HUES48 (cell line): ENCODE data around the gene ATG9A.
"Not testable (repeated sequence)": the region's sequence is repeated elsewhere in the genome, so short reads cannot be mapped to it uniquely, and the experiment has no call there.

Experiments used
- H3K27ac ChIP-seq: one replicate; pipeline ENCODE4 v1.7.0; 2013; ENCODE audit warnings: low read depth, low read length, inconsistent platforms
- H3K27me3 ChIP-seq: 2 replicates; pipeline ENCODE4 v1.6.1; 2013; ENCODE audit warnings: mild to moderate bottlenecking, low read length; ENCODE audit not compliant: control insufficient read depth, insufficient read depth
- H3K36me3 ChIP-seq: 2 replicates; pipeline ENCODE4 v1.6.1; 2013; ENCODE audit warnings: low read length; ENCODE audit not compliant: control insufficient read depth, insufficient read depth
- H3K4me1 ChIP-seq: 2 replicates; pipeline ENCODE4 v1.6.1; 2013; ENCODE audit warnings: mild to moderate bottlenecking, low read length; ENCODE audit not compliant: control insufficient read depth, insufficient read depth
- H3K4me3 ChIP-seq: 2 replicates; pipeline ENCODE4 v1.5.1; 2013; ENCODE audit warnings: mild to moderate bottlenecking, low read depth, low read length
- H3K9ac ChIP-seq: 2 replicates; pipeline ENCODE4 v1.6.1; 2013; ENCODE audit warnings: mild to moderate bottlenecking, low read depth, low read length, moderate library complexity
- H3K9me3 ChIP-seq: 2 replicates; pipeline ENCODE4 v1.6.1; 2013; ENCODE audit warnings: low read length; ENCODE audit not compliant: control insufficient read depth, insufficient read depth

ATG9A gene

GRCh38 chr2:219209236-219210195, 19.9 kb downstream of the ATG9A start:
- Histone ChIP-seq H3K4me1 (0 out of 2 replicates have a peak, but pooled peaks cover 5% of the 10 kb centered on the region), H3K9ac (no peak overlapping the region), H3K4me3 (no peak overlapping the region), H3K9me3 (no peaks in the 10 kb centered on the region), H3K27me3 (no peaks in the 10 kb centered on the region), H3K36me3 (peaks cover 60% of the 10 kb centered on the region), H3K27ac (no peak overlapping the region)

- Histone ChIP-seq H3K27me3 (no peaks in the 10 kb centered on the region), H3K27ac (no peak overlapping the region), H3K9me3 (no peaks in the 10 kb centered on the region), H3K9ac (no peak overlapping the region), H3K4me3 (no peak overlapping the region), H3K4me1 (0 out of 2 replicates have a peak, but pooled peaks cover 5% of the 10 kb centered on the region), H3K36me3 (peaks cover 47% of the 10 kb centered on the region)
Observed at GRCh38 chr2:219207884-219208740, 21.3 kb downstream of the ATG9A start.

- Histone ChIP-seq H3K9me3 (no peaks in the 10 kb centered on the region), H3K9ac (no peak overlapping the region), H3K36me3 (peaks cover 40% of the 10 kb centered on the region), H3K27ac (peak overlapping the region; percentile 91), H3K27me3 (no peaks in the 10 kb centered on the region), H3K4me3 (peak overlapping the region; percentile 72), H3K4me1 (0 out of 2 replicates have a peak, but pooled peaks cover 5% of the 10 kb centered on the region)
Observed at GRCh38 chr2:219207134-219207883, 22.1 kb downstream of the ATG9A start.

- peak within 1 kb of the TSS; percentile 91 for H3K27ac ChIP-seq
- H3K27me3 ChIP-seq = no peaks in the 10 kb centered on the region
- H3K36me3 ChIP-seq = peaks cover 36% of the 10 kb centered on the region
- H3K9me3 ChIP-seq = no peaks in the 10 kb centered on the region
- peak within 1 kb of the TSS; percentile 47 for H3K9ac ChIP-seq
- peak within 1 kb of the TSS; percentile 72 for H3K4me3 ChIP-seq
- 0 out of 2 replicates have a peak, but pooled peaks cover 5% of the 10 kb centered on the region for H3K4me1 ChIP-seq
Observed at GRCh38 chr2:219206328-219207133, 22.9 kb downstream of the ATG9A start, which contains the start of gene ZFAND2B. TSS of gene ZFAND2B (plus strand) at chr2:219206782. CDS start at chr2:219206988, 206 bp downstream.

GRCh38 chr2:219205981-219206327, 23.5 kb downstream of the ATG9A start:
- peak overlapping the region; percentile 47; the same call in 1 of the 2 replicates for H3K9ac ChIP-seq
- H3K27ac ChIP-seq = no peak overlapping the region
- peaks cover 32% of the 10 kb centered on the region for H3K36me3 ChIP-seq
- H3K9me3 ChIP-seq = no peaks in the 10 kb centered on the region
- H3K4me1 ChIP-seq = 0 out of 2 replicates have a peak, but pooled peaks cover 5% of the 10 kb centered on the region
- no peaks in the 10 kb centered on the region for H3K27me3 ChIP-seq
- H3K4me3 ChIP-seq = peak overlapping the region; percentile 72

GRCh38 chr2:219205165-219205538, 24.3 kb downstream of the ATG9A start:
- Histone ChIP-seq H3K4me3 (no peak overlapping the region), H3K9me3 (no peaks in the 10 kb centered on the region), H3K27ac (no peak overlapping the region), H3K27me3 (no peaks in the 10 kb centered on the region), H3K9ac (no peak overlapping the region), H3K36me3 (peaks cover 24% of the 10 kb centered on the region), H3K4me1 (0 out of 2 replicates have a peak, but pooled peaks cover 5% of the 10 kb centered on the region)

GRCh38 chr2:219204425-219205164, 24.8 kb downstream of the ATG9A start:
- no peak overlapping the region for H3K4me3 ChIP-seq
- H3K4me1 ChIP-seq = 0 out of 2 replicates have a peak, but pooled peaks cover 5% of the 10 kb centered on the region
- H3K27me3 ChIP-seq = no peaks in the 10 kb centered on the region
- peaks cover 19% of the 10 kb centered on the region for H3K36me3 ChIP-seq
- H3K27ac ChIP-seq = no peak overlapping the region
- no peaks in the 10 kb centered on the region for H3K9me3 ChIP-seq
- no peak overlapping the region for H3K9ac ChIP-seq

GRCh38 chr2:219201331-219201730, 28.1 kb downstream of the ATG9A start:
- H3K9me3 ChIP-seq = not testable (repeated sequence)

GRCh38 chr2:219200502-219201326, 28.7 kb downstream of the ATG9A start:
- H3K9ac ChIP-seq, H3K9me3 ChIP-seq, H3K36me3 ChIP-seq, H3K27me3 ChIP-seq, H3K4me1 ChIP-seq, H3K27ac ChIP-seq, H3K4me3 ChIP-seq: not testable (repeated sequence)

More at GRCh38 chr2:219201331-219201730, 28.1 kb downstream of the ATG9A start:
- not testable (repeated sequence) for H3K36me3 ChIP-seq, H3K4me3 ChIP-seq, H3K27me3 ChIP-seq, H3K9ac ChIP-seq, H3K27ac ChIP-seq, H3K4me1 ChIP-seq
